GM19395 (cell line): ENCODE measurements around the gene GAS2.

Experiments
- ATAC-seq: cut with Tn5 transposase; IDR thresholded peaks from one replicate; pipeline ENCODE4 v1.9.1; 2021; ENCODE audit warnings: mild to moderate bottlenecking, moderate library complexity; ENCODE audit not compliant: unreplicated experiment

GAS2 gene

DNA sequence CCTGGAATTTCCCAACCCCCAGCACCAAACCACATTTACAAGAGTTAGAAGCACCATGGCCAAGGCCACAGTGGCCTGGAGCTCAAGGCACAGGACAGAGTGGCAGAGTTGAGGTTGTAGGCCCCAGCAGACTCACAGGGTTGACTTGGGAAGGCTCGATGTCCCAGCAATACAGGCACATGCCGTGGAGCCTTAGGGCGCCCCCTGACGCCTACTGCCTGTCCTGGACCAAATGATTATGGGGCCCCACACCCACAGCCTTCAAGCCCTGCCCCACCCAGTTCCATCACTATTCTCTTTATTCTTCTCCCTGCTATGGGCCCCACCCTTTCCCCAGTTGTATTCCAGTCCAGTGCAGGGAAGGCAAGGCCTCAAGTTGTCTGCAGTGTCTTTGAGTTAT lies 193.8 kb downstream of the GAS2 start, which contains the start of gene CCDC179:
CCDC179 (minus strand) TSS at position 234 of the 400 bp plus-strand sequence; CDS start at position 181, 53 bp downstream.
- no peak for ATAC-seq
